ENCODE measurements around the gene IDUA.
A peak's percentile ranks its signal among the peaks of the same experiment; 100 is the strongest.
"Not testable (repeated sequence)": the region's sequence is repeated elsewhere in the genome, so short reads cannot be mapped to it uniquely, and the experiment has no call there.

IDUA gene

GRCh38 chr4:986879-987623 lies at the start of gene IDUA:
IDUA (plus strand) TSS chr4:987044; CDS start chr4:987085, 41 bp downstream.
- peak; percentile 81 for DNase-seq (ENCODE audit: low read depth)

- not testable (repeated sequence) for DNase-seq (ENCODE audit: low read depth)
These were observed 47.3 kb upstream of the IDUA start for GRCh38 chr4:939508-939907.

DNA sequence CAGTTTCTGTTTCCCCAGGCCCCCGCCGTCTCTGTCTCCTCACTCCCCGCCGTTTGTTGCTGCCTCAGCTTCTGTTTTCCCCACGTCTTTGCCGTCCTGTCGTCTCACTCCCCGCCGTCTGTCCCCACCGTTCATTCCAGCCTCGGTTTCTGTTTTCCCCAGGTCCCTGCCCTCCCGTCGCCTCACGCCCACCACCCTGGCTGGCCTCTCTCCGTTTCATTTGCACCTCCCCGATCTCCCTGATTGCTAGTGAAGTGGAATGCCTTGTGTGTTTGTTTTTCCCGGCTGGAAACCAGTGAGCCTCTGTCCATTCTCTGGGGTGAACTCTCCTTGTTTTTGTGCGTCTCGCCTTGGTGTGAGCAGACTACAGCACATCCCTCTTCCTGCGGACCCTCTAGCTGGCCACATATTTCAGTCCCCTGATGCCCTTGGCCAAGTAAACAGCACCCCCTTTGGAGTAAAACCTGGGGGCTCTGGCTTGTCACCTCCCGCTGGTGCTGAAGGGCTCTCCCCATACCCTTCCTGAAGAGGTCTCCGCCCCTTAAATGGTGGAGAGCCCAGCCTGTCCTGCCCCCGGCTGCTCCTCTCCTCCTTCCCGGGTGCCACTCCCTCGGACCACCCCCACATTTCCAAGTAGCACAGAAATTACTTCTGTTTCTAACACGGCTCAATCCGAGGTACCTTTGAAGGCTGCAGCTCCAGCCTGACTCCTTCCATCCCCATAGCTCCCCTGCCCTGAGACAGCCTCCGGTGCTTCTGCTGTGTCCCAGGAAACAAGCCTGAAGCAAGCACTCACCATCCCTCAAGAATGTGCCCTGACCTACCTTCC lies 41.4 kb upstream of the IDUA start:
- no peak for DNase-seq (ENCODE audit: low read depth)

- no peak for DNase-seq (ENCODE audit: low read depth)
These were observed 40.8 kb upstream of the IDUA start for GRCh38 chr4:946103-946450.

- no peak for DNase-seq (ENCODE audit: low read depth)
These were observed 40.0 kb upstream of the IDUA start for GRCh38 chr4:946517-947471.

- no peak for DNase-seq (ENCODE audit: low read depth)
These were observed 39.3 kb upstream of the IDUA start for GRCh38 chr4:947491-947971.

DNA sequence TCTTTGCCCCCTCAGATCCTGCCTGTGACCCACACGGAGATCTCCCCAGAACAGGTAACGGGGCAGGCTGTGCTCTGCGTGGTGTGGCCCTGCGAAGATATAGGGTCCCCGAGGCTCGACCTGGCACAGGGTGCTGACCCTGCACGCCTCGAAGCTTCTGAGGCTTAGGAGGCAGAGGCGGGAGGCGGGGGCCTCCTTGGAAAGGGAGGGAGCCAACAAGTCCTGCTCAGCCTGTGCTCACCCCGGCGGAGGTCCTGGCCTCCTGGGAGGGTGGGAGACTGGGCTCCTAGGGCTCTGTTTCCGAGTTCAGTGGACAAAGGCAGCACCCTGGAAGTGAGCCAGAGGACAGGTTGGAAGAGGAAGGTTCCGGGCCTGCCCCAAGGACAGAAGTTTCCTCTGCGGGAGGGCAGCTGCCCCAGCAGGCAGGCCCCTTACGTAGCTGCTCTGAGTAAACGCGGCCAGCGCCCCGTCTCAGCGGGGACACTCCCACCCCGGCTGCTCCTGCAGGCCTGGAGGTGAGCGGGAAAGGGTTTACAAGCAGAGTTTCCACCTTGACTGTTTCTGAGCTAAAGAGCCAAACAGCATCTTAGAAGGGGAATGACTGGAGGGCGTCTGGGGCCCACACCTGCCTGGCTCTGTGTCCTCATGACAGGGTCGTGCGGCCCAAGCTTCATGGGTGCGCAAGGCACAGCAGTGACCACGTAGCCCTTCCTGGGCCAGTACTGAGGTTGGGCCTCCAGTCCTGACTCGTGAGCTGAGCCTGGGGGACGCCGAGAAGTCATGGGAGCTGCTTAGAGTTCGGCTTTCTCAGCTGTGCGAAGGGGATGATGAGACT lies 38.5 kb upstream of the IDUA start:
- no peak for DNase-seq (ENCODE audit: low read depth)

DNA sequence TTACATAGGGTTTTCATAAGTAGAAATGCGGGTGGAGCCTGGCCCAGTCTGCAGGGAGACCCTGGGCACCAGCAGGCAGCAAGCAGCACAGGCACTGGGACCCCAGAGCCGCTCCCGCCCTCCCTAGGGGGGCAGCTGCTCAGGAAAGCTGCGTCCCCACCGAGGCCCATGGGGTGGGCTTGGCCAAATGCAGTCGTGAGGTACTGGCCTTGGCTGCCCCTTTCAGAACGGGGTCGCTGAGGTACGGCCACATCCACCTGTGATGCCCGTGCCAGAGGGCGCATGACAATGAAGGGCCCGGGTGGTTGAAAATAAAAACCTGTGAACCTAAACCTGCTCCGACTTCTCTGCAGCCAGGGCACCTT lies 37.9 kb upstream of the IDUA start:
- DNase-seq (ENCODE audit: low read depth) = no peak

GRCh38 chr4:949656-950055 lies 37.2 kb upstream of the IDUA start:
- DNase-seq (ENCODE audit: low read depth) = no peak

GRCh38 chr4:950136-951020 lies 36.5 kb upstream of the IDUA start:
- DNase-seq (ENCODE audit: low read depth) = no peak

GRCh38 chr4:951186-951585 lies 35.7 kb upstream of the IDUA start:
- no peak for DNase-seq (ENCODE audit: low read depth)

- no peak for DNase-seq (ENCODE audit: low read depth)
These were observed 35.0 kb upstream of the IDUA start for GRCh38 chr4:951594-952468.

DNA sequence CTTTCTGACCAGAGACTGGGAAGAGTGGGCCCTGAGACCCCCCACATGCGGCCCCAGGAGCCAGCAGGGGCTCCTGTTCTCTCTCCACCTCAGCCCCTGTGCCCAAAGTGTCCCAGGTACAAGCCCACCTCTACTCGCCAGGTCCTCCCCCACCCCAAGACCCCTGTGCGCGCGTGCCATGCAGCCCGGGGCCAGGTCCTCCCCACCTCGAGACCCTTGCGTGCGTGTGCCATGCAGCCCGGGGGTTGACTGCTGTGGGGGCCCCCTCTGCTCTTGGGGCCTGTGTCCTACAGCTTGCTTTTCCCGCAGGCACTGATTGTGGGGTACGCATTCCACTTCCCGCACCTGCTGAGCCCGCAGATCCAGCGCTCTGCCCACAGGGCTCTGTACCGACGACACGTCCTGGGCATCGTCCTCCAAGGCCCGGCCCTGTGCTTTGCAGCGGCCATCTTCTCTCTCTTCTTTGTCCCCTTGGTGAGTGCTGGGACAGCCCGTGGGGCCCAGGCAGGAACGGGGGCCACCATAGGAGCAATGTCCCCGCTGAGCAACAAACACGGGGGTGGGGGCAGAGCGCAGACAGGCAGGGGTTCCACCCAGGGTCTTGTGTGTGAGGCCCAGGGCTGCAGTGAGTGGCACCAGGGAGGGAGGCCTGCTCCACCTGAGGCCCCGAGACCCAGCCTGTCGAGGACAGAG lies 33.8 kb upstream of the IDUA start:
- DNase-seq (ENCODE audit: low read depth) = no peak

GRCh38 chr4:953574-953915 lies 33.3 kb upstream of the IDUA start:
- DNase-seq (ENCODE audit: low read depth) = no peak

GRCh38 chr4:954211-955020 lies 32.4 kb upstream of the IDUA start:
- DNase-seq (ENCODE audit: low read depth) = no peak

DNA sequence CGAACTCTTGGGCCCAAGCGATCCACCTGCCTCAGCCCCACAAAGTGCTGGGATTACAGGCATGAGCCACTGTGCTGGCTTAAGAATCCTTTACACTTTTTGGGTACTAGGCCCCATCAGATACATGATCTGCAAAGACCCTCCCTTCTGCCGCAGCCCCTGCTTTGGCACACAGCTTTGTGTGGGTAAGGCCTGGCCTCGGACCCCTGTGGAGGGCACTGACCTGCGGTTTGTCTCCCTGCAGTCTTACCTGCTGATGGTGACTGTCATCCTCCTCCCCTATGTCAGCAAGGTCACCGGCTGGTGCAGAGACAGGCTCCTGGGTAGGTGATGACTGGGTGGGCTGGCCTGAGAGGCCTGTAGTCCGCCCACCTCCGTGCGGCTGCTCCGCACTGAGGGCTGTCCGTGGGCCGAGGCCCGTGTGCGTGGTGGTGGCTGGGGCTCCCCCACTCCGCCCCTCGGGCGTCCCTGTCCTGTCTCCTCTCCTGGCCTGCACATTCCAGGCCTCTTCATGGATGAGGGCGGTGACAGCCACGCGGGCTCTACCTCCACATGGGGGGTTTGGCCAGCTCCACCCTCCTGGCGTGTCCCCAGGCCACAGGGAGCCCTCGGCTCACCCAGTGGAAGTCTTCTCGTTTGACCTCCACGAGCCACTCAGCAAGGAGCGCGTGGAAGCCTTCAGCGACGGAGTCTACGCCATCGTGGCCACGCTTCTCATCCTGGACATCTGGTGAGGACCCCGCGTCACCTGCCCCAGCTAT lies 31.5 kb upstream of the IDUA start:
- DNase-seq (ENCODE audit: low read depth) = no peak

- no peak for DNase-seq (ENCODE audit: low read depth)
These were observed 30.9 kb upstream of the IDUA start for GRCh38 chr4:955931-956381.
